ENCODE results near the gene COA7.

COA7 gene

GRCh38 chr1:52669696-52670095 is 28.5 kb downstream of the COA7 start:
- DNase-seq (ENCODE audit: low read depth): no peak

- no peak for DNase-seq (ENCODE audit: low read depth)
Observed at GRCh38 chr1:52668711-52669110, 29.4 kb downstream of the COA7 start.

GRCh38 chr1:52667984-52668383 is 30.2 kb downstream of the COA7 start:
- no peak for DNase-seq (ENCODE audit: low read depth)

GRCh38 chr1:52667290-52667689 is 30.9 kb downstream of the COA7 start:
- no peak for DNase-seq (ENCODE audit: low read depth)

- no peak for DNase-seq (ENCODE audit: low read depth)
Observed at GRCh38 chr1:52665006-52665941, 32.9 kb downstream of the COA7 start.

- no peak for DNase-seq (ENCODE audit: low read depth)
Observed at GRCh38 chr1:52663716-52664115, 34.4 kb downstream of the COA7 start.

- no peak for DNase-seq (ENCODE audit: low read depth)
Observed at GRCh38 chr1:52662645-52663313, 35.4 kb downstream of the COA7 start.

GRCh38 chr1:52660807-52661206 is 37.3 kb downstream of the COA7 start:
- no peak for DNase-seq (ENCODE audit: low read depth)

GRCh38 chr1:52659851-52660596 is 38.1 kb downstream of the COA7 start:
- DNase-seq (ENCODE audit: low read depth): no peak

GRCh38 chr1:52659356-52659755 is 38.8 kb downstream of the COA7 start:
- no peak for DNase-seq (ENCODE audit: low read depth)

- no peak for DNase-seq (ENCODE audit: low read depth)
Observed at GRCh38 chr1:52658795-52659194, 39.4 kb downstream of the COA7 start.

- no peak for DNase-seq (ENCODE audit: low read depth)
Observed at GRCh38 chr1:52657702-52658101, 40.4 kb downstream of the COA7 start.

GRCh38 chr1:52654063-52654462 is 44.1 kb downstream of the COA7 start:
- DNase-seq (ENCODE audit: low read depth): no peak

- DNase-seq (ENCODE audit: low read depth): no peak
Observed at GRCh38 chr1:52653207-52653849, 44.8 kb downstream of the COA7 start.

- DNase-seq (ENCODE audit: low read depth): no peak
Observed at GRCh38 chr1:52651904-52652303, 46.2 kb downstream of the COA7 start.

GRCh38 chr1:52645261-52645660 is 52.9 kb downstream of the COA7 start:
- DNase-seq (ENCODE audit: low read depth): no peak

GRCh38 chr1:52641307-52641706 is 56.8 kb downstream of the COA7 start:
- DNase-seq (ENCODE audit: low read depth): no peak

GRCh38 chr1:52640697-52641096 is 57.5 kb downstream of the COA7 start:
- DNase-seq (ENCODE audit: low read depth): no peak

GRCh38 chr1:52637946-52638345 is 60.2 kb downstream of the COA7 start:
- no peak for DNase-seq (ENCODE audit: low read depth)

- DNase-seq (ENCODE audit: low read depth): no peak
Observed at GRCh38 chr1:52636721-52637695, 61.1 kb downstream of the COA7 start.

Data from non-pigmented ciliary epithelial cell (primary cell).